Heart left ventricle (tissue), 16 donors: ENCODE results near the gene LRRC52. TPM values are rescaled to one million over a fixed set of nuclear protein-coding genes. Genes with fewer than 3 reads are reported as not detected.

ENCODE experiments used
- ATAC-seq, 4 donors: fragments of 200-7000 bp; cut with Tn5 transposase; one replicate each; pipeline ENCODE4 v1.9.1; 2020 to 2022; ENCODE audit warnings: moderate library complexity in 4 of 4, mild to moderate bottlenecking in 3 of 4, moderate number of reproducible peaks in 1 of 4
- DNase-seq, 5 donors: peaks; one replicate each; pipeline ENCODE4 v3.0.0-alpha.2; 2020
- H3K27ac ChIP-seq, 12 donors: fragments of 200-600 bp; sonication (generic) in 4 of 12; one replicate each; pipeline versions ENCODE4 v1.5.0 to v1.8.0; 2016 to 2022; ENCODE audit warnings: mild to moderate bottlenecking in 2 of 12
- H3K27me3 ChIP-seq, 9 donors: fragments of 200-600 bp; sonication (generic) in 2 of 9; one replicate each; pipeline versions ENCODE4 v1.5.1 to v1.8.0; 2016 to 2022; ENCODE audit warnings: mild to moderate bottlenecking in 3 of 9
- H3K36me3 ChIP-seq, 9 donors: fragments of 200-600 bp; sonication (generic) in 2 of 9; one replicate each; pipeline versions ENCODE4 v1.5.0 to v1.8.0; 2018 to 2022; ENCODE audit warnings: mild to moderate bottlenecking in 2 of 9
- H3K4me1 ChIP-seq, 12 donors: fragments of 200-600 bp; sonication (generic) in 4 of 12; one replicate each; pipeline versions ENCODE4 v1.5.0 to v1.8.0; 2016 to 2022; ENCODE audit warnings: mild to moderate bottlenecking in 3 of 12
- H3K4me3 ChIP-seq, 12 donors: fragments of 200-600 bp; sonication (generic) in 4 of 12; one replicate each; pipeline versions ENCODE4 v1.5.0 to v1.8.0; 2017 to 2022; ENCODE audit warnings: mild to moderate bottlenecking in 9 of 12, moderate library complexity in 4 of 12
- H3K9me3 ChIP-seq, 12 donors: fragments of 200-600 bp; sonication (generic) in 4 of 12; one replicate each; pipeline versions ENCODE4 v1.5.0 to v1.8.0; 2016 to 2022; ENCODE audit warnings: mild to moderate bottlenecking in 1 of 12
- CTCF ChIP-seq, 12 donors: fragments of 200-600 bp; sonication (generic) in 4 of 12; IDR thresholded peaks; one replicate each; pipeline versions ENCODE4 v1.5.0 to v1.8.0; 2018 to 2022; ENCODE audit warnings: antibody characterized with exemption in 12 of 12, mild to moderate bottlenecking in 5 of 12
- POLR2A ChIP-seq, 2 donors: fragments of 450-650 bp; IDR thresholded peaks; one replicate each; pipeline ENCODE4 v1.6.1; 2017; ENCODE audit warnings: antibody characterized with exemption in 2 of 2, mild to moderate bottlenecking in 2 of 2, moderate library complexity in 2 of 2
- WGBS, 4 donors: extraction: QIAGEN DNeasy Blood & Tissue Kit in 2 of 4; methylation state at CpG; one replicate each; pipeline versions ENCODE4 v1.1.5 to v1.1.7; 2013 to 2018; 5-methylcytosine and 5-hydroxymethylcytosine counted together
- intact Hi-C, 10 donors: fragments of 100-400 bp; cut with DNase I; formaldehyde crosslinking; loops; one replicate each; pipeline versions ENCODE4 v1.11.1 to v1.14.2; 2022
- polyA plus RNA-seq, 2 donors: library from polyadenylated mRNA; stranded (reverse); fragments of 200-250 nt; gene quantifications; one replicate each; pipeline ENCODE4 v1.2.3, GENCODE V29; 2013
- total RNA-seq, 9 donors: library from RNA; depleted of rRNA in 2 of 9; stranded (reverse); fragments of >200 nt in 2 of 9; fragmentation: NEBNext Ultra II Directional in 3 of 9; extraction: Animal tissue kit (Norgen Biotek cat#: 25700) in 3 of 9; gene quantifications; one replicate each; pipeline versions ENCODE4 v1.1.0 to v1.2.4, GENCODE V29; 2016 to 2023
- donor health status: ischemic (EF 13 %, LVEDD 7.1; RV severe dilation, severe dysfunction).
- donor health status: healthy with polysubstance abuse.
- donor health status: DM: no; HTN: yes; CAD: no.
- donor health status: DM: no; HTN: no; CAD: no.
- donor health status: ischemic (EF 25% LVEDD 6.9; RV normal size, moderate dysfunction).
- donor health status: ischemic (EF 25% LVEDD 5.7; RV mildly dilated, moderate dysfunction).
- donor health status: healthy.
- donor health status: DM: yes; HTN: yes; CAD: no.
- donor health status: ischemic (EF 35%, LVEDD 5.7; RV mildly dilated, moderate dysfunction).
- donor health status: nonischemic (EF 11% LVEDD 7.7; RV severe dilation, severe dysfunction).
- donor health status: DM: yes; HTN: yes; CAD: no.
- donor health status: PGD.
- donor health status: ischemic (EF 29% LVEDD 5.4; RV normal size, mild dysfunction).
- donor health status: nonischemic (EF 23%, LVEDD 6.1; RV moderate dilation, normal function).

Gene LRRC52
- total and polyA plus RNA-seq, 11 donors: 0.12 to 1.0 (median 0.27) TPM; not detected in 4

- no peak overlapping the region for H3K27ac ChIP-seq
- intact Hi-C loops: no loop called here
- H3K9me3 ChIP-seq: no peaks in the 10 kb centered on the region
- no peak for DNase-seq
- H3K4me3 ChIP-seq: no peak overlapping the region
- peak in 3 of 4 donors; percentile 62 to 76 (median 64) for ATAC-seq
- H3K4me1 ChIP-seq: peaks cover 0 to 16% (median 0%) of the 10 kb centered on the region in 12 donors
- TF ChIP-seq CTCF (IDR thresholded peaks at IDR 0.05) (no peak), POLR2A (IDR thresholded peaks at IDR 0.05) (no peak)
- peaks cover 0 to 6% (median 0%) of the 10 kb centered on the region in 9 donors for H3K27me3 ChIP-seq
- H3K36me3 ChIP-seq: no peaks in the 10 kb centered on the region
- 78 to 87% (median 85%) methylated on average over 3 of the region's 3 CpGs for WGBS, 4 donors
Measured at GRCh38 chr1:165551469-165551868, 7.7 kb downstream of the LRRC52 start.

GRCh38 chr1:165560883-165561656, 17.3 kb downstream of the LRRC52 start:
- 22 to 26% (median 24%) methylated on average over 9 of the region's 9 CpGs for WGBS, 4 donors
- Histone ChIP-seq H3K9me3 (no peaks in the 10 kb centered on the region), H3K4me3 (no peak overlapping the region), H3K4me1 (peaks cover 0 to 25% (median 12%) of the 10 kb centered on the region in 12 donors), H3K36me3 (no peaks in the 10 kb centered on the region), H3K27ac (peak overlapping the region in 5 of 12 donors; percentile 38 to 70 (median 56)), H3K27me3 (peaks cover 0 to 5% (median 0%) of the 10 kb centered on the region in 9 donors)
- TF ChIP-seq CTCF (IDR thresholded peaks at IDR 0.05) (no peak), POLR2A (IDR thresholded peaks at IDR 0.05) (no peak)
- DNase-seq (peak in 3 of 5 donors; percentile 39 to 55 (median 53)), ATAC-seq (peak; percentile 64 to 78 (median 74))
- intact Hi-C loops: no loop called here

GRCh38 chr1:165562571-165562970, 18.8 kb downstream of the LRRC52 start:
- no peaks in the 10 kb centered on the region for H3K9me3 ChIP-seq
- H3K4me1 ChIP-seq: peaks cover 0 to 25% (median 12%) of the 10 kb centered on the region in 12 donors
- WGBS, 4 donors: 80 to 94% (median 90%) methylated on average over 7 of the region's 7 CpGs
- intact Hi-C loops: no loop called here
- H3K27me3 ChIP-seq: peaks cover 0 to 5% (median 0%) of the 10 kb centered on the region in 9 donors
- ATAC-seq (no peak), DNase-seq (no peak)
- no peak overlapping the region for H3K4me3 ChIP-seq
- no peak for TF ChIP-seq CTCF (IDR thresholded peaks at IDR 0.05)
- no peak for TF ChIP-seq POLR2A (IDR thresholded peaks at IDR 0.05)
- no peaks in the 10 kb centered on the region for H3K36me3 ChIP-seq
- no peak overlapping the region for H3K27ac ChIP-seq

GRCh38 chr1:165563551-165563950, 19.8 kb downstream of the LRRC52 start:
- H3K4me1 ChIP-seq: peaks cover 0 to 25% (median 12%) of the 10 kb centered on the region in 12 donors
- peaks cover 0 to under 1% (median 0%) of the 10 kb centered on the region in 9 donors for H3K27me3 ChIP-seq
- no peak for DNase-seq
- ATAC-seq: no peak
- no peak overlapping the region for H3K27ac ChIP-seq
- H3K9me3 ChIP-seq: no peaks in the 10 kb centered on the region
- H3K4me3 ChIP-seq: no peak overlapping the region
- WGBS, 4 donors: 93 to 96% (median 96%) methylated on average over 14 to 15 of the region's 15 CpGs
- intact Hi-C loops: no loop called here
- H3K36me3 ChIP-seq: no peaks in the 10 kb centered on the region
- TF ChIP-seq CTCF (IDR thresholded peaks at IDR 0.05) (no peak), POLR2A (IDR thresholded peaks at IDR 0.05) (no peak)
